DMS79 treated with DMSO at 0.1 percent for 48 hours (cell line): ENCODE results near the gene PLEKHG4.

Experiments
- DNase-seq: peaks from one replicate; lab custom pipeline; 2025; lab: John Stamatoyannopoulos, UW

PLEKHG4 gene

GRCh38 chr16:67336648-67337047 is 57.3 kb downstream of the PLEKHG4 start:
- DNase-seq, result no peak
